Stimulated activated CD8-positive, alpha-beta memory T cell treated with anti-CD3 and anti-CD28 coated beads, Interleukin-7, amount 100 ng/mL, for 1 hour (primary cell): Measurements from ENCODE around the gene AKAP6.

Experiments used
- DNase-seq, 2 donors: peaks; one replicate each; pipeline ENCODE4 v3.0.0-alpha.2; 2020; ENCODE audit warnings: low read depth in 2 of 2

The AKAP6 gene

GRCh38 chr14:32329146-32329545 is at the start of gene AKAP6:
AKAP6 (plus strand) TSS chr14:32329298; CDS start chr14:32433494, 104,196 bp downstream.
- DNase-seq = no peak

- DNase-seq = no peak
These were observed 42.5 kb upstream of the AKAP6 start for GRCh38 chr14:32286602-32287001.

- no peak for DNase-seq
These were observed 32.7 kb upstream of the AKAP6 start for GRCh38 chr14:32296366-32296765.

GRCh38 chr14:32298346-32298745 is 30.8 kb upstream of the AKAP6 start:
- no peak for DNase-seq

- DNase-seq = no peak
These were observed 29.0 kb upstream of the AKAP6 start for GRCh38 chr14:32300136-32300535.

- DNase-seq = no peak
These were observed 25.2 kb upstream of the AKAP6 start for GRCh38 chr14:32303865-32304264.

- DNase-seq = no peak
These were observed 24.8 kb upstream of the AKAP6 start for GRCh38 chr14:32304296-32304695.

- no peak for DNase-seq
These were observed 22.5 kb upstream of the AKAP6 start for GRCh38 chr14:32306549-32306948.

- no peak for DNase-seq
These were observed 21.1 kb upstream of the AKAP6 start for GRCh38 chr14:32307881-32308582.

- DNase-seq = no peak
These were observed 18.2 kb upstream of the AKAP6 start for GRCh38 chr14:32310876-32311275.

GRCh38 chr14:32311294-32312009 is 17.6 kb upstream of the AKAP6 start:
- no peak for DNase-seq

- no peak for DNase-seq
These were observed 17.1 kb upstream of the AKAP6 start for GRCh38 chr14:32312010-32312331.

GRCh38 chr14:32313844-32314376 is 15.2 kb upstream of the AKAP6 start:
- no peak for DNase-seq

GRCh38 chr14:32318087-32318795 is 10.9 kb upstream of the AKAP6 start:
- no peak for DNase-seq

GRCh38 chr14:32319368-32320049 is 9.6 kb upstream of the AKAP6 start:
- no peak for DNase-seq

GRCh38 chr14:32324601-32325000 is 4.5 kb upstream of the AKAP6 start:
- no peak for DNase-seq

- no peak for DNase-seq
These were observed 1.7 kb upstream of the AKAP6 start for GRCh38 chr14:32327255-32327961.

GRCh38 chr14:32329690-32330285 is 690 bp downstream of the AKAP6 start:
- DNase-seq = no peak

GRCh38 chr14:32330351-32331111 is 1.4 kb downstream of the AKAP6 start:
- DNase-seq = no peak

GRCh38 chr14:32331206-32331605 is 2.1 kb downstream of the AKAP6 start:
- DNase-seq = no peak
